Tracheal epithelial cell (primary cell): ENCODE measurements around the gene TFDP1. TPM values are rescaled to one million over a fixed set of nuclear protein-coding genes. Genes with fewer than 3 reads are reported as not detected.

Experiments
- total RNA-seq: library from RNA; depleted of rRNA; stranded (reverse); fragments of >200 nt; gene quantifications from 2 replicates; pipeline ENCODE4 v1.2.1, GENCODE V29; 2014

TFDP1 gene, protein sequence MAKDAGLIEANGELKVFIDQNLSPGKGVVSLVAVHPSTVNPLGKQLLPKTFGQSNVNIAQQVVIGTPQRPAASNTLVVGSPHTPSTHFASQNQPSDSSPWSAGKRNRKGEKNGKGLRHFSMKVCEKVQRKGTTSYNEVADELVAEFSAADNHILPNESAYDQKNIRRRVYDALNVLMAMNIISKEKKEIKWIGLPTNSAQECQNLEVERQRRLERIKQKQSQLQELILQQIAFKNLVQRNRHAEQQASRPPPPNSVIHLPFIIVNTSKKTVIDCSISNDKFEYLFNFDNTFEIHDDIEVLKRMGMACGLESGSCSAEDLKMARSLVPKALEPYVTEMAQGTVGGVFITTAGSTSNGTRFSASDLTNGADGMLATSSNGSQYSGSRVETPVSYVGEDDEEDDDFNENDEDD
- total RNA-seq = 34.5 and 59.0 TPM in 2 replicates

DNA sequence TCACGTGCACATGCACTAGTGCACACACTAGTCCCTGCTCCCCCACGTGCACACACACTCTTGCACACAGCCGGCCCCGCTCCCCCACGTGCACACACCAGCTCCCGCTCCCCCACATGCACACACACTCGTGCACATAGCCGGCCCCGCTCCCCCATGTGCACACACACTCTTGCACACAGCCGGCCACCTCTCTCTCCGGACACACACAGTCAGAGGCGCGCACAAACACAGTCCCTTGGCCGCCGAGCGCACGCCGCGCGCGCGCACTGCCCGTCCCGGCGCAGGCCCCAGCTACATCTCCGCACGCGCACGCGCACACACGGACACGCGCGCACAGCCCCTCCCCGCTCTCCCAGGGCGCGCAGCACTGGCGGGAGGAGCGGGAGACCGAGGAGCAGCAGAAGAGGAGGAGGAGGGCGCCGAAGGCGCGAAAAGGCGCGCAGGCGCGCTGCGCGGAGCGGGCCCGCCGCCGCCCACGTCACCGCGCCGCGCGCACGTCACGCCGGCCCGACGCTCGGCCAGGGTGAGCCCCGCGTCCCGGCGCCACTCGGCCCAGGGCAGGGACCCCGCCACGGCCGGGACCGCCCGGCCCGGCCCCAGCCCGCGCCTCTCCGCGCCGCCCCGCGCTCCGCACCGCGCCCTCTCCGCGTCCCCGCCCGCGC lies at the start of gene TFDP1:
Gene TFDP1, plus strand, starts transcription at position 549 of the 665 bp plus-strand sequence. CDS start 1,085 bp downstream, outside the sequence.

DNA sequence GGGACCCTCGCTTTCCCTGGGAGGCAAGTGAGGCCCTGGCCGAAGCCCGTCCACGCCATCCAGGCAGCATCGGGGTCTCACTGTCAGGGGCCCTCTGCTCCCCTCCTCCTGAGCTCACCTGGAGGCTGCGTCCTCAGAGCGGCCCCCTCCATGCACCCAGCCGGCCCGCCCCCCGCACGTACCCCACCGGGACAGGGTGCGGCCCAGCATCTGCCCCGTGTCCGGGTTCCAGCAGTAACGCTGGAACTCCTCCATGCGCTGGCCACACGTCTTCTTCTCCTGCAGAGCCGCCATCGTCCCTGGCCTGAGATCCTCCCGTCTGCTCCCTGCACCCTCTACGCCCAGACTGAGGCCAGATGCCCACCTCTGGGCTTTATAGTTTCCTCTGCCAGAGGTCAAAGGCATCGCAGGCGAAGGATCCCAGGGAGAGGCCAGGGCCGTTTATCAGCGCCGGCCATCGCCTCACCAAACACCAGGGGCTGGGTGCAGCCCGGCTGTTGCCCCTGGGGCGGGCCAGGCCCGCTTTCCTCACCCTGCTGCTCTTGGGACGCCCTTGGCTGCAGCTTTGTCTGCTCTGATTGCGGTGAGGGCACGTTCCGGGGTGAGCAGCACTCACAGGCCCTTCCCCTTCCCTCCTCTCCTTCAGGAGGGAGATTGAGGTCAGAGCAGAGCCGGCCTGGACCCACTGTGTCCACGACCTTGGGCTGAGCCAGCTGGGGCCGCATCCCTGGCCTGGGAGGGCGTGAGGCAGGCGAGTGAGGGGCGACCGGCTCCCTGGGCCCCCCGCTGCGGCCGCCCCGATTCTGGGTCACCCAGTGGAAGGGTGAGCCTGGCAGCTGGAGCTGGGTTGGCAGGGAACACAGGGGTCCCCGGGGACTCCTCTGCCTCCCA lies 73.5 kb downstream of the TFDP1 start, which contains the start of gene ATP4B:
Gene ATP4B, minus strand, starts transcription at position 348 of the 891 bp plus-strand sequence. Its CDS starts 54 bp downstream, at position 294.

DNA sequence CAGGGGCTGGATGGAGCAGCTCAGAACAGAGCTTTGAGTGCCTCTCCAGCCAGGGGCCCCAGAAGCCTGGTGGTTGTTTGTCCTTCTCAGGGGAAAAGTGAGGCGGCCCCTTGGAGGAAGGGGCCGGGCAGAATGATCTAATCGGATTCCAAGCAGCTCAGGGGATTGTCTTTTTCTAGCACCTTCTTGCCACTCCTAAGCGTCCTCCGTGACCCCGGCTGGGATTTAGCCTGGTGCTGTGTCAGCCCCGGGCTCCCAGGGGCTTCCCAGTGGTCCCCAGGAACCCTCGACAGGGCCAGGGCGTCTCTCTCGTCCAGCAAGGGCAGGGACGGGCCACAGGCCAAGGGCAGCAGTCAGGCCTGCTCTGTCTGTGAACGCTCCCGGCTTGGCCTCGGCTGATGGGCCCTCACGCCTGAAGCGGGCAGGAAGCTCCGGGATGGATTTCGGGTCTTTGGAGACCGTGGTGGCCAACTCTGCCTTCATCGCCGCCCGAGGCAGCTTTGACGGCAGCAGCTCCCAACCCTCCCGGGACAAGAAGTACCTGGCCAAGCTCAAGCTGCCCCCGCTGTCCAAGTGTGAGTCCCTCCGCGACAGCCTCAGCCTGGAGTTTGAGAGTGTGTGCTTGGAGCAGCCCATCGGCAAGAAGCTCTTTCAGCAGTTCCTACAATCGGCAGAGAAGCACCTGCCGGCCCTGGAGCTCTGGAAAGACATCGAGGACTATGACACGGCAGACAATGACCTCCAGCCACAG lies 82.6 kb downstream of the TFDP1 start, which contains the start of gene GRK1:
Gene GRK1, plus strand, starts transcription at position 269 of the 751 bp plus-strand sequence. Its CDS starts 168 bp downstream, at position 437.

Other genes with a start within 250 kb of the TFDP1 start
- 6.3 and 14.3 TPM in 2 replicates for gene GRTP1, start 220.6 kb upstream of the TFDP1 start, total RNA-seq
- 0.64 and 0.72 TPM in 2 replicates for gene ADPRHL1, start 131.3 kb upstream of the TFDP1 start, total RNA-seq
- gene DCUN1D2, start 94.0 kb upstream of the TFDP1 start, total RNA-seq = 8.4 and 8.7 TPM in 2 replicates
- gene ATP4B, start 73.4 kb downstream of the TFDP1 start, total RNA-seq = not detected in 2 replicates
- gene GRK1, start 82.5 kb downstream of the TFDP1 start, total RNA-seq = not detected in 2 replicates
- 0.48 and 3.0 TPM in 2 replicates for gene TMEM255B, start 174.5 kb downstream of the TFDP1 start, total RNA-seq